ENCODE data around the gene ACOX3.

GRCh38 chr4:8439914-8440491, 520 bp downstream of the ACOX3 start:
- TF ChIP-seq CTCF (IDR thresholded peaks at IDR 0.05) (no peak), POLR2A (IDR thresholded peaks at IDR 0.05) (no peak)
